GM06990 (cell line): ENCODE measurements around the gene TNFAIP8L3.

Experiments used
- DNase-seq: peaks from one replicate; pipeline ENCODE4 v3.0.0-alpha.2; 2011; ENCODE audit not compliant: insufficient read length; ENCODE audit errors: extremely low read depth
- H3K27me3 ChIP-seq: replicated peaks from 2 replicates; pipeline ENCODE4 v1.6.0; 2011; ENCODE audit warnings: low read length; ENCODE audit not compliant: control insufficient read depth, insufficient read depth
- H3K36me3 ChIP-seq: 2 replicates; pipeline ENCODE4 v1.5.1; 2011; ENCODE audit warnings: low read length; ENCODE audit not compliant: control insufficient read depth, insufficient read depth
- H3K4me3 ChIP-seq: replicated peaks from 2 replicates; pipeline ENCODE4 v1.5.1; 2011; ENCODE audit warnings: low read depth, mild to moderate bottlenecking, control low read depth, low read length
- CTCF ChIP-seq: IDR thresholded peaks from 2 replicates; pipeline ENCODE4 v1.5.1; 2011; ENCODE audit warnings: low read length, control low read depth, mild to moderate bottlenecking, inconsistent platforms; ENCODE audit not compliant: insufficient read depth, poor library complexity, severe bottlenecking

The TNFAIP8L3 gene

GRCh38 chr15:51071578-51071977, 23.1 kb downstream of the TNFAIP8L3 start:
- no peaks in the 10 kb centered on the region for H3K27me3 ChIP-seq
- no peak for TF ChIP-seq CTCF
- H3K36me3 ChIP-seq, result no peaks in the 10 kb centered on the region
- DNase-seq, result no peak
- no peak overlapping the region for H3K4me3 ChIP-seq

GRCh38 chr15:51069983-51070382, 24.7 kb downstream of the TNFAIP8L3 start:
- no peaks in the 10 kb centered on the region for H3K36me3 ChIP-seq
- TF ChIP-seq CTCF, result no peak
- DNase-seq, result no peak

GRCh38 chr15:51067510-51067909, 27.2 kb downstream of the TNFAIP8L3 start:
- Histone ChIP-seq H3K4me3 (no peak overlapping the region), H3K36me3 (no peaks in the 10 kb centered on the region), H3K27me3 (no peaks in the 10 kb centered on the region)
- no peak for TF ChIP-seq CTCF
- DNase-seq, result no peak

More at GRCh38 chr15:51069983-51070382, 24.7 kb downstream of the TNFAIP8L3 start:
- no peak overlapping the region for H3K4me3 ChIP-seq
- H3K27me3 ChIP-seq, result no peaks in the 10 kb centered on the region

- Histone ChIP-seq H3K36me3 (no peaks in the 10 kb centered on the region), H3K4me3 (no peak overlapping the region), H3K27me3 (no peaks in the 10 kb centered on the region; the same call in 1 of the 2 replicates)
- DNase-seq, result no peak
- no peak for TF ChIP-seq CTCF
Observed at GRCh38 chr15:51065781-51066180, 28.9 kb downstream of the TNFAIP8L3 start.

GRCh38 chr15:51065261-51065660, 29.4 kb downstream of the TNFAIP8L3 start:
- no peak for TF ChIP-seq CTCF
- Histone ChIP-seq H3K27me3 (no peaks in the 10 kb centered on the region; the same call in 1 of the 2 replicates), H3K36me3 (no peaks in the 10 kb centered on the region), H3K4me3 (no peak overlapping the region)
- DNase-seq, result no peak

- TF ChIP-seq CTCF, result no peak
- Histone ChIP-seq H3K36me3 (no peaks in the 10 kb centered on the region), H3K4me3 (no peak overlapping the region), H3K27me3 (no peaks in the 10 kb centered on the region; the same call in 1 of the 2 replicates)
- no peak for DNase-seq
Observed at GRCh38 chr15:51062736-51063135, 32.0 kb downstream of the TNFAIP8L3 start.
